Activated CD8-positive, alpha-beta memory T cell treated with anti-CD3 and anti-CD28 coated beads for 1 hour (primary cell): ENCODE measurements around the gene APPBP2.
"Not testable (repeated sequence)": the region's sequence is repeated elsewhere in the genome, so short reads cannot be mapped to it uniquely, and the experiment has no call there.

Experiments
- DNase-seq, 2 donors: peaks; one replicate each; pipeline ENCODE4 v3.0.0-alpha.2; 2020; ENCODE audit warnings: low read depth in 1 of 2; ENCODE audit errors: extremely low read depth in 1 of 2

Gene APPBP2

GRCh38 chr17:60442271-60443173, 83.5 kb downstream of the APPBP2 start:
- no peak for DNase-seq

- DNase-seq: no peak
Observed at GRCh38 chr17:60439501-60439900, 86.5 kb downstream of the APPBP2 start.

GRCh38 chr17:60436676-60437075, 89.4 kb downstream of the APPBP2 start:
- DNase-seq: no peak

- DNase-seq: peak in 1 of 2 donors; percentile 6
Observed at GRCh38 chr17:60435244-60436167, 90.5 kb downstream of the APPBP2 start.

- not testable (repeated sequence) for DNase-seq
Observed at GRCh38 chr17:60433021-60433997, 92.7 kb downstream of the APPBP2 start.

GRCh38 chr17:60430561-60430960, 95.5 kb downstream of the APPBP2 start:
- DNase-seq: not testable (repeated sequence)

GRCh38 chr17:60428491-60428890, 97.6 kb downstream of the APPBP2 start:
- not testable (repeated sequence) for DNase-seq

- DNase-seq: no peak
Observed at GRCh38 chr17:60426596-60426995, 99.4 kb downstream of the APPBP2 start.

- no peak for DNase-seq
Observed at GRCh38 chr17:60425626-60426025, 100.4 kb downstream of the APPBP2 start.

- no peak for DNase-seq
Observed at GRCh38 chr17:60423865-60424264, 102.2 kb downstream of the APPBP2 start.

GRCh38 chr17:60422162-60422665, 103.8 kb downstream of the APPBP2 start, which contains the start of gene CHCT1:
Gene CHCT1, plus strand, starts transcription at chr17:60422489. Its CDS starts 104 bp downstream, at chr17:60422593.
- DNase-seq: no peak

- DNase-seq: peak; percentile 18 to 59
Observed at GRCh38 chr17:60421273-60422161, 104.5 kb downstream of the APPBP2 start.

- DNase-seq: not testable (repeated sequence)
Observed at GRCh38 chr17:60419875-60420274, 106.2 kb downstream of the APPBP2 start.

- DNase-seq: not testable (repeated sequence)
Observed at GRCh38 chr17:60419003-60419402, 107.0 kb downstream of the APPBP2 start.

- no peak for DNase-seq
Observed at GRCh38 chr17:60416368-60416925, 109.6 kb downstream of the APPBP2 start.

GRCh38 chr17:60415146-60415545, 110.9 kb downstream of the APPBP2 start:
- no peak for DNase-seq

- DNase-seq: no peak
Observed at GRCh38 chr17:60412701-60413100, 113.3 kb downstream of the APPBP2 start.

GRCh38 chr17:60410001-60410400, 116.0 kb downstream of the APPBP2 start:
- DNase-seq: no peak

- DNase-seq: no peak
Observed at GRCh38 chr17:60406887-60407286, 119.2 kb downstream of the APPBP2 start.
